Kidney epithelial cell (primary cell): Measurements from ENCODE around the gene LTO1. TPM values are rescaled to one million over a fixed set of nuclear protein-coding genes. Genes with fewer than 3 reads are reported as not detected.

Source experiments
- DNase-seq: peaks from one replicate; pipeline ENCODE4 v3.0.0-alpha.2; 2010; ENCODE audit warnings: low read depth
- H3K27me3 ChIP-seq: 2 replicates; pipeline ENCODE4 v1.6.0; 2011; ENCODE audit warnings: low read length; ENCODE audit not compliant: control insufficient read depth, insufficient read depth
- H3K36me3 ChIP-seq: 2 replicates; pipeline ENCODE4 v1.5.1; 2011; ENCODE audit warnings: low read length; ENCODE audit not compliant: control insufficient read depth, insufficient read depth
- H3K4me3 ChIP-seq: 2 replicates; pipeline ENCODE4 v1.5.1; 2011; ENCODE audit warnings: low read depth, mild to moderate bottlenecking, control low read depth, low read length
- total RNA-seq: library from RNA; depleted of rRNA; stranded (reverse); fragments of >200 nt; gene quantifications from 2 replicates; pipeline ENCODE4 v1.2.3, GENCODE V29; 2015
- TF ChIP-seq, protein P1 (sequence below): IDR thresholded peaks from 2 replicates; pipeline ENCODE4 v1.5.1; 2011; ENCODE audit warnings: mild to moderate bottlenecking, moderate library complexity, low read length, control low read depth, inconsistent platforms; ENCODE audit not compliant: insufficient read depth, poor library complexity, severe bottlenecking

The LTO1 gene
- total RNA-seq, 1 donor from 2014 or later, result 18.6 TPM

DNA sequence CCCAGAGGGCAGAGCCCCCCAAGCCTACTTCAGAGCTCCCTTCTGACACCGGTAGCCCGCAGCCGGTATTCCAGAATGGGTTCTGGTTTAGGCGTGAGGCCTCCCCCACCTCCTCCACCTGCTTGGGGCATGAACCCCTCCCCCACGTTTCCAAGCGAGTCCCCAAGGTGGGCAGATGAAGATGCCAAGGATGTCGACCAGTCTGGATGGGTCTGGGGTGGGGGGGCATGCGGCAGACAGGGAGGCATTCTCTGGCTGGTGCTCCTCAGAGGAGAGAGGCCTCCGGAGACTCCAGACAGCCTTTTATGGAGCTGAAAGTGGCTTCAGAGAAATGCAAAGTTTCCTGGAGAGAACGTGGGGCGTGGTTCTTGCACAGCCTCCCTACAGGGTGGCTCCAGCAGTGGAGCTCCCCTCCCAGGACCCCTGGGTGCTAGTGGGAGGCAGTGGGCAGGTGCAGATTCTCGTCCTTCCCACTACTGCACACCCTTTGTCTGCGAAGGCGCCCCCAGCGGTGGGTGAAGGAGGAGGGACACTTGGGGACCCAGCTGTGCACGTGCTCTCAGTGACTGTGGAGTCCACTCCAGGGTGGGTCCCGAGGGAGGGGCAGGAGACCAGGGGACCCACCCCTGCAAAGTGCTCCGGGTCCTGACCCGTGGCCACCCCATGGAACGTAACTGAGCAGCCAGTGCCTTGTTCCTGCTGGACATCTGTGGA, 30.0 kb downstream of the LTO1 start:
- DNase-seq, result no peak
- Histone ChIP-seq H3K27me3 (no peaks in the 10 kb centered on the region), H3K4me3 (no peak overlapping the region), H3K36me3 (peaks cover 5% of the 10 kb centered on the region)
- TF ChIP-seq, protein P1, sequence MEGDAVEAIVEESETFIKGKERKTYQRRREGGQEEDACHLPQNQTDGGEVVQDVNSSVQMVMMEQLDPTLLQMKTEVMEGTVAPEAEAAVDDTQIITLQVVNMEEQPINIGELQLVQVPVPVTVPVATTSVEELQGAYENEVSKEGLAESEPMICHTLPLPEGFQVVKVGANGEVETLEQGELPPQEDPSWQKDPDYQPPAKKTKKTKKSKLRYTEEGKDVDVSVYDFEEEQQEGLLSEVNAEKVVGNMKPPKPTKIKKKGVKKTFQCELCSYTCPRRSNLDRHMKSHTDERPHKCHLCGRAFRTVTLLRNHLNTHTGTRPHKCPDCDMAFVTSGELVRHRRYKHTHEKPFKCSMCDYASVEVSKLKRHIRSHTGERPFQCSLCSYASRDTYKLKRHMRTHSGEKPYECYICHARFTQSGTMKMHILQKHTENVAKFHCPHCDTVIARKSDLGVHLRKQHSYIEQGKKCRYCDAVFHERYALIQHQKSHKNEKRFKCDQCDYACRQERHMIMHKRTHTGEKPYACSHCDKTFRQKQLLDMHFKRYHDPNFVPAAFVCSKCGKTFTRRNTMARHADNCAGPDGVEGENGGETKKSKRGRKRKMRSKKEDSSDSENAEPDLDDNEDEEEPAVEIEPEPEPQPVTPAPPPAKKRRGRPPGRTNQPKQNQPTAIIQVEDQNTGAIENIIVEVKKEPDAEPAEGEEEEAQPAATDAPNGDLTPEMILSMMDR, result peak; percentile 25

DNA sequence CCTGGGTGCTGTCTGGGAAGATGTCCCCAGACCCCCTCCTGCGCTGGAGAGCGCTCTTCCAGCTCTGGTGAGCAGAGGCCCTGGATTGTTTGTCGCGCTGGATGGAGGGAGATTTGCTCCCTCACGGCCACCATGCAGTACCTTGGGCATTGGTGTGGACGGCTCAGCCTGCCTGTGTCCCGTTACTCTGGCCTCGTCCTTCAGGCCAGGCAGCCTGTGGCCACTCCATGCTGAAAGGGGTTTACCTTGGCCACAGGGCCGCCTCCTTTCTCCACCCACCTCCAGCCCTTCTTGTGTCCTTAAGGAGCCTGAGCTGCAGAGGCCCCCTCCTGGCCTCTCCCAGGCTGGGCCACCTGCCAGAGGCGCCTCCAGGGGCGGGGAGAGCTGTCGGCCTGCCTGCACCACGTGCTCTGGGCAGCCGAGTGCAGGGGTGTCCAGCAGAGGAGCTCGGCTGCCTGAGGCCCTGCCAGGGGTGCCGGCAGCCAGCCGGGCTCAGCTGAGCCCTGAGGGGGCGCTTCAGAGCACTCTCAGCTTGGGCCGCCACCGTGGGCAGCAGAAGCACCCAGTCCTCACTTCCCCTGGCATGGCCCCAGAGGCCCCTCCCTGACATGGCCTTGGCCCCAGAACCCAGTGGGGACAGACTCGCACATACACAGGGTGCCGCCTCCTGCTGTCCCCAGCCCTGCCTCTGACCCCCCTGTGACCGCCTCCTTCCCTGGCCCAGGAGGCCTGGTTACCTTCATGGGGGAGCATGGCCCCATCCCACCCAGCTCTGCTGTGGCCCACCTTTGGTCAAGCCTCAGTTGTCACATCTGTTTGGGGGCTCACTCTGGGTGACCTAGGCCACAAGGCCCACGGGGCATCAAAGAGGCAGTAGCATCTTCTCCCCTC, 30.8 kb downstream of the LTO1 start:
- Histone ChIP-seq H3K36me3 (peaks cover 4% of the 10 kb centered on the region), H3K4me3 (peak overlapping the region; percentile 70), H3K27me3 (no peaks in the 10 kb centered on the region)
- TF ChIP-seq, protein P1, result peak; percentile 26
- no peak for DNase-seq

DNA sequence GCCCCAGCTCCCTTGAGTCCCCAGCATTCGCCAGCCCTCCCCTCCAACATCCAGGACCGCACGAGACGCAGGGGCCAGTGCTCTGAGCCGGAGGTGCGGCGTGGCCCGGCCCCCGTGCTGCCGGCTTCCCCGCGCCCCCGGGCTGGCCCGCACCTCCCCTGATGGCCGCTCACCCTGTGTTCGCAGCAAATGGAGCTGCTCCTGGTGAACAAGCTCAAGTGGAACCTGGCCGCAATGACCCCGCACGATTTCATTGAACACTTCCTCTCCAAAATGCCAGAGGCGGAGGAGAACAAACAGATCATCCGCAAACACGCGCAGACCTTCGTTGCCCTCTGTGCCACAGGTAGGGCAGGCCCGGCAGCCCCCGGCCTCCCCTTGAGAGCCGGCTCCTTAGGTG, 31.5 kb downstream of the LTO1 start:
- H3K27me3 ChIP-seq, result no peaks in the 10 kb centered on the region
- DNase-seq, result no peak
- peaks cover 4% of the 10 kb centered on the region for H3K36me3 ChIP-seq
- peak overlapping the region; percentile 70 for H3K4me3 ChIP-seq
- TF ChIP-seq, protein P1, result no peak

DNA sequence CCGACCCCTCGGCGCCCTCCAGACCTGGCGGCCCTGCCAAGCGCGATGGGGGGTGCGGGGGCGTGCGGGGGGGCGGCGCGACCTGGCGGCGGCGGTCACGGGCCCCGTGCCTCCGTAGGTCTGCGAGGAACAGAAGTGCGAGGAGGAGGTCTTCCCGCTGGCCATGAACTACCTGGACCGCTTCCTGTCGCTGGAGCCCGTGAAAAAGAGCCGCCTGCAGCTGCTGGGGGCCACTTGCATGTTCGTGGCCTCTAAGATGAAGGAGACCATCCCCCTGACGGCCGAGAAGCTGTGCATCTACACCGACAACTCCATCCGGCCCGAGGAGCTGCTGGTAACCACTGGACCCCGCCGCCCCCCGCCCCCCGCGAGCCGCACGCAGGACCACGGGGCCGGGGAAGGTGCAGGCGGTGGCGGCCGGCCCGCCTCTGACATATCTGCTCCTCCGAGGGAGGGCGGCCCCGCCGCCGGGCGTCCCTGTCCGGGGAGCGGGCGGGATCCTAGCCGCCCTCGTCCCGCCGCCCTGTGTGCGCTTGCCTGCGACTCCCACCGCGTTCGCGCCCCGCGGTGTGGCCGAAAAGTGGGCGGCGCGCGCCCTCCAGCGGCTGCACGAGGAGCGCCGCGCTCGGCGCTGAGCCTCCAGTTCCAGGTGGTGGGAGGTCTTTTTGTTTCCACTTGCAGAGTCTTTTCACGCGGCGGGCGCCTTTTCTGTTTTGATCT, 32.1 kb downstream of the LTO1 start:
- TF ChIP-seq, protein P1, result peak; percentile 61
- Histone ChIP-seq H3K4me3 (peak overlapping the region; percentile 70), H3K27me3 (no peaks in the 10 kb centered on the region), H3K36me3 (peaks cover 4% of the 10 kb centered on the region)
- DNase-seq, result no peak

DNA sequence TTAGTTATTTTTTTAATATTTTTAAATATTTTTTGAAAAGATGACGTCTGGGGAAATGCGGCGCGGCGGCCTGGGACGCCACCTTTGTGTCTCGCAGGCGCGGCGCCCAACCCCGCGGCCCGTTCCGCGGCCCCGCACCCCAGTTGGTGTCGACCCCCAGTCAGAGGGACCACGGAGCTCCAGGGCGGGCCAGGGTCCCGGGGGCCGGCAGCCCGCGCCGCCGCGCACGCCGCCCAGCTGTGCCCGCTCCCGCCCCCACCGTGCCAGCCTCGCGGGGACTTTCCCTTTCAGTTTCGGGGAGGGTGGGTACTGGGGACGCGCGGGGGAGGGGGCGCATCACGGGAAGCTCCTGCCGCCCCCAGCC, 32.6 kb downstream of the LTO1 start:
- TF ChIP-seq, protein P1, result no peak
- H3K27me3 ChIP-seq, result peaks cover 1% of the 10 kb centered on the region
- peak overlapping the region; percentile 70 for H3K4me3 ChIP-seq
- no peak for DNase-seq
- peaks cover 4% of the 10 kb centered on the region for H3K36me3 ChIP-seq
